Immature natural killer cell (primary cell): ENCODE data around the gene ERFL. TPM values are rescaled to one million over a fixed set of nuclear protein-coding genes. Genes with fewer than 3 reads are reported as not detected.

Experiments
- DNase-seq, 3 donors: peaks; one replicate each; pipeline ENCODE4 v3.0.0; 2022; ENCODE audit warnings: mixed read lengths in 1 of 3
- H3K27ac Mint-ChIP-seq, 6 donors: one replicate each; pipeline ENCODE4 v1.8.0; 2020; ENCODE audit warnings: mixed read lengths in 6 of 6, mild to moderate bottlenecking in 5 of 6, inconsistent platforms in 4 of 6, moderate library complexity in 3 of 6
- H3K27me3 Mint-ChIP-seq, 3 donors: one replicate each; pipeline ENCODE4 v1.8.0; 2020 to 2021; ENCODE audit warnings: low read depth in 3 of 3, mild to moderate bottlenecking in 3 of 3, mixed read lengths in 3 of 3, moderate library complexity in 3 of 3, inconsistent platforms in 1 of 3
- H3K36me3 Mint-ChIP-seq, 3 donors: one replicate each; pipeline ENCODE4 v1.8.0; 2020; ENCODE audit warnings: mixed read lengths in 3 of 3, inconsistent platforms in 2 of 3, mild to moderate bottlenecking in 2 of 3
- H3K4me1 Mint-ChIP-seq, 2 donors: one replicate each; pipeline ENCODE4 v1.8.0; 2020; ENCODE audit warnings: inconsistent platforms in 2 of 2, mild to moderate bottlenecking in 2 of 2, mixed read lengths in 2 of 2, moderate library complexity in 1 of 2
- H3K4me3 Mint-ChIP-seq, 5 donors: one replicate each; pipeline ENCODE4 v1.8.0; 2020; ENCODE audit warnings: mild to moderate bottlenecking in 5 of 5, mixed read lengths in 5 of 5, inconsistent platforms in 3 of 5, moderate library complexity in 3 of 5
- H3K9me3 Mint-ChIP-seq, 6 donors: one replicate each; pipeline ENCODE4 v1.8.0; 2020; ENCODE audit warnings: mild to moderate bottlenecking in 6 of 6, mixed read lengths in 6 of 6, inconsistent platforms in 4 of 6, moderate library complexity in 3 of 6
- polyA plus RNA-seq, 3 donors: library from polyadenylated mRNA; unstranded; fragments of 300-500 nt; fragmentation: Illumina TruSeq; gene quantifications; one replicate each; pipeline ENCODE4 v1.2.3, GENCODE V29; 2021

Gene ERFL
- polyA plus RNA-seq, 3 donors from 2014 or later: 0.11 TPM; not detected in 2

- Mint-ChIP-seq H3K27me3 (peaks cover 16 to 28% (median 21%) of the 10 kb centered on the region in 3 donors), H3K36me3 (no peaks in the 10 kb centered on the region), H3K4me1 (peaks cover 38 to 54% of the 10 kb centered on the region in 2 donors), H3K4me3 (peak overlapping the region in 3 of 5 donors; percentile 19 to 52 (median 28)), H3K27ac (peak overlapping the region; percentile 13 to 92 (median 80)), H3K9me3 (no peaks in the 10 kb centered on the region)
- no peak for DNase-seq
Measured at GRCh38 chr19:41937525-41938468, 9.5 kb upstream of the ERFL start.

DNA sequence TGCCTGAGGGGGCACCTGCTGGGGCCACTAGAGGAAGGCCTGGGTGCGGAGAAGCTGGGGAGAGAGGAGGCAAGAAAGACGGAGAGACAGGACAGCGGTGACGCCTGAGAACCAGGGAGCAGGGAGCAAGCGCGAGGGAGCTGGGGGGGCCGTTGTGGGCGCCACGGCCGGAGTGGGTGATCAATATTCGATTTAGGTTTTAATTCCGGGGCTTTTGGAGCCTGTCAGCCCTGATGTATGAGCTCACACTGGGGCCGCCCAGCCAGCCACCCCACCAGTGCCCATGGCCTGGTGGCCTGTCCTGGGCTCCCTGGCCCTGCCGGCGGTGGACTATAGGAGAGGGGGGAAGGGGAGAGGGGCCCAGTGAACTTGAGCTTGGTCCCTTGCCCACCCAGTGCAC lies 8.7 kb upstream of the ERFL start:
- Mint-ChIP-seq H3K27ac (peak overlapping the region in 5 of 6 donors; percentile 80 to 95 (median 84)), H3K36me3 (no peaks in the 10 kb centered on the region), H3K4me3 (no peak overlapping the region), H3K4me1 (peaks cover 36 to 52% of the 10 kb centered on the region in 2 donors), H3K27me3 (peaks cover 16 to 30% (median 18%) of the 10 kb centered on the region in 3 donors), H3K9me3 (no peaks in the 10 kb centered on the region)
- no peak for DNase-seq

DNA sequence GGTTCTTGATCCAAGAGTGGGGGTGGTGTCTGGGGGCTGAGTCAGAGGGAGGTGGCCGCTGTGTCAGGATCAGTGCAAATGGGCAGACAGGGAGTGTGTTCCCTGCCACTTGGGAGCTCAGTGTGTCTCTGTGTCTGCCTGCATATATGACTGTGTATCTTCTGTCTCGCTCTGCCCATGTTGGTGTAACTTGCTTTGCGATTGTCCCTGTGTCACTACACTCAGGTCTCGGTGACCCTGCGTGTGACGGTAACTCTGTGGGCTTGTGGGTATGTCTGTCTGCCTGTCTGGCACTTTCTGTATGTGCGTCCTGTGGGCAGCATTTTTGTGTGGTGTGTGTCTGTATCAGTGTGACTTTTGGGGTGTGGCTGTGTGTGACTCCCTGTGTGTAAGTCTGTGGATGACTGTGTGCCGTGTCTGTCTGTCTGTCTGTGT lies 8.2 kb upstream of the ERFL start:
- H3K4me3 Mint-ChIP-seq: peak overlapping the region in 3 of 5 donors; percentile 2 to 37 (median 7)
- H3K27ac Mint-ChIP-seq: peak overlapping the region in 5 of 6 donors; percentile 80 to 95 (median 84)
- H3K27me3 Mint-ChIP-seq: peaks cover 15 to 25% (median 15%) of the 10 kb centered on the region in 3 donors
- H3K4me1 Mint-ChIP-seq: peaks cover 32 to 48% of the 10 kb centered on the region in 2 donors
- no peaks in the 10 kb centered on the region for H3K36me3 Mint-ChIP-seq
- H3K9me3 Mint-ChIP-seq: no peaks in the 10 kb centered on the region
- peak; percentile 74 to 82 (median 78) for DNase-seq

DNA sequence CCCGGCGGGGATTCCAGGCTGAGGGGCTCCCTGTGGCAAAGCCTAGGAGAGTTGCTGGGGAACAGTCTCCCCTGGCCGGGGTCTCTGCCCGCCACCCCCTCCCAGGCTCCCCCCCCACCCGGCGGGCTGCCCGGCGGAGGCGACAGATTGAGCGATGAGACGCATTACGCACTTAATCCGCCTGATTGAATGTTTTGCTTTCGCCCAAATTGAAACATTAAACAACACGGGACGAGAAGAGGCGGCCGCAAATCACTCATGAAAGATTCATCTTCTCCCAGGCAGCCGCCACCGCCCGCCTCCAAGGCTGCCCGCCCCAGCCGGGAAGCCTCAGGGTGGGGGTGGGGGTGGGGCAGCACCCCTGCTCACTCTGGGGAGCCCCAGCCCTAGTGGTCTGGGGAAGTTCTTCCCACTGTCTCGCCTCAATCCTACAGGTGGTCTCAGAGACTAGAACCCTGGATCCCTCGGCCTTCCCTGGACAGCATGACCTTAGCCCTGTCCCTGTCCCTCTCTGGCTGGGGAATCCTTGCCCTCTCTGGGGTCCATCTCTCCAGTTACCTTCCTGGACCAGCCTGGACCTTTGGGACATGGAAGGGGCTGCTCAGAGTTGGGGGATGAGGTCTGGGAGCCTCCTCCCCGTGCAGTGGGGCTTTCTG lies 7.6 kb upstream of the ERFL start:
- Mint-ChIP-seq H3K9me3 (no peaks in the 10 kb centered on the region), H3K4me1 (peaks cover 32 to 48% of the 10 kb centered on the region in 2 donors), H3K36me3 (no peaks in the 10 kb centered on the region), H3K4me3 (no peak overlapping the region), H3K27me3 (peaks cover 10 to 23% (median 11%) of the 10 kb centered on the region in 3 donors), H3K27ac (peak overlapping the region in 5 of 6 donors; percentile 80 to 95 (median 91))
- no peak for DNase-seq

DNA sequence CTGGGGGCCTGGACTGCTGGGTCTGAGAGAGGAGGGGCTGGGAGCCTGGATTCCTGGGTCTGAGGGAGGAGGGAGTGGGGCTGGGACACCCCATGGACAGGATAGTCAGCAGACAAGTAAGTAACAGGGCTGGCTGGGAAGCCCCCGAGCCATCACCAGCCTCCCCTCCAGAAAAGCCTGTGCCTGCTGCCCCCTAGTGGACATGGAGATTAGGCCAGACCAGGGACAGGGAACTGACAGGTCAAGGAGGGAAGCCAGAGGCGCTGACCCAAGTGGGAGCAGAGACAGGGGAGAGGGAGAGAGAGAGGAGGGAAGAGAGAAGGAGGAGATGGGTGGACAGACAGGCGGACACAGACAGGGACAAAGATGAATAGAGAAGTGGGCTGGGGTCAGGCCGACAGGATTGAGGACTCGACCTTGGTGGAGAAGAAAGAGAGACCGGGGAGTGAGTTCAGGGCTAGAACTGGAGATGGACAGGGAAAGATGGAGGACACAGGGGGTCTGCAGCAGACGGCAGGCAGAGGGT lies 6.7 kb upstream of the ERFL start:
- Mint-ChIP-seq H3K27me3 (peaks cover 11 to 20% (median 12%) of the 10 kb centered on the region in 3 donors), H3K4me3 (peak overlapping the region in 1 of 5 donors; percentile 19), H3K9me3 (no peaks in the 10 kb centered on the region), H3K36me3 (no peaks in the 10 kb centered on the region), H3K4me1 (peaks cover 38 to 58% of the 10 kb centered on the region in 2 donors), H3K27ac (peak overlapping the region in 5 of 6 donors; percentile 87 to 92 (median 90))
- peak; percentile 80 to 81 (median 80) for DNase-seq

GRCh38 chr19:41933693-41934426 lies 5.6 kb upstream of the ERFL start:
- H3K27ac Mint-ChIP-seq: peak overlapping the region; percentile 31 to 92 (median 86)
- H3K27me3 Mint-ChIP-seq: peaks cover 17 to 20% (median 20%) of the 10 kb centered on the region in 3 donors
- H3K4me1 Mint-ChIP-seq: peaks cover 48 to 69% of the 10 kb centered on the region in 2 donors
- H3K36me3 Mint-ChIP-seq: no peaks in the 10 kb centered on the region
- no peak for DNase-seq
- H3K4me3 Mint-ChIP-seq: no peak overlapping the region
- H3K9me3 Mint-ChIP-seq: no peaks in the 10 kb centered on the region

GRCh38 chr19:41932720-41933332 lies 4.6 kb upstream of the ERFL start:
- DNase-seq: no peak
- peaks cover 51 to 70% of the 10 kb centered on the region in 2 donors for H3K4me1 Mint-ChIP-seq
- no peaks in the 10 kb centered on the region for H3K36me3 Mint-ChIP-seq
- H3K9me3 Mint-ChIP-seq: no peaks in the 10 kb centered on the region
- H3K27ac Mint-ChIP-seq: peak overlapping the region in 3 of 6 donors; percentile 78 to 92 (median 91)
- peak overlapping the region in 1 of 5 donors; percentile 22 for H3K4me3 Mint-ChIP-seq
- peaks cover 19 to 23% (median 23%) of the 10 kb centered on the region in 3 donors for H3K27me3 Mint-ChIP-seq

GRCh38 chr19:41932259-41932719 lies 4.0 kb upstream of the ERFL start:
- Mint-ChIP-seq H3K9me3 (no peaks in the 10 kb centered on the region), H3K27ac (no peak overlapping the region), H3K36me3 (no peaks in the 10 kb centered on the region), H3K4me1 (peaks cover 48 to 64% of the 10 kb centered on the region in 2 donors), H3K4me3 (no peak overlapping the region), H3K27me3 (peaks cover 18 to 23% (median 21%) of the 10 kb centered on the region in 3 donors)
- DNase-seq: no peak

DNA sequence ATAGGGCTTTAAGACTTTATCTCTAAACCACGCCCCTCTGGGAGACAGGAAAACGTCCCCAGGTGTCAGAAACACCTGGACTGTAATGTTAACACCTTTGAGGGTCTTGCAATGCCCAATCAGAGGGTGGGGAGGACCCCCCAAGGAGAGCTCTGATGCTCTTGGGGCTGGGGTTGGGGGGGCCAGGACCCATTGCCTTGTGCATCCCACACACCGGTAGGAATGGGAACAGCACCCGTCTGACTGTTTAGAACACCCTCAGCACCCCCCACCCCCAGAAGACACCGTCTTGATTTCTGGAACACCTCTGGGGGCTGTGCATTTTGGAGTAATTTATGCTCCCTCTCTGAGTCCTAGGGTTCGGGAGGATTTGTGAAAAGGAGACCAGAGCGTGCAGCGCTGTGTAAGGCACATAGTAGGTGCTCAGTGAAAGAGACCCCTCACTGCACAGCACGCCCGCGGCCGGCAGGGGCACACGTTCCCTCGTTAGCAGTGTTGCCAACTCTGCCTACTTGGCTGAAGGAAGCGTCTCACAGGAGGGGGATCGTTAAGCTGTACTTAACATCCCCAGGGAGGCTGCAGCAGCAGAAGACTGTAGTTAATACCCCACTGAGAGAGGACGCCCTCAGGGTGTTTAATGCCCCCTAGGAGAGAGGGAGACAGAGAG lies 2.8 kb upstream of the ERFL start:
- Mint-ChIP-seq H3K4me3 (no peak overlapping the region), H3K27me3 (peaks cover 11 to 17% (median 13%) of the 10 kb centered on the region in 3 donors), H3K9me3 (no peaks in the 10 kb centered on the region), H3K27ac (peak overlapping the region in 4 of 6 donors; percentile 30 to 51 (median 40)), H3K4me1 (peaks cover 41 to 54% of the 10 kb centered on the region in 2 donors), H3K36me3 (no peaks in the 10 kb centered on the region)
- DNase-seq: no peak

- Mint-ChIP-seq H3K27me3 (peaks cover 10 to 17% (median 12%) of the 10 kb centered on the region in 3 donors), H3K4me3 (peak overlapping the region; percentile 48 to 91 (median 55)), H3K27ac (peak overlapping the region in 4 of 6 donors; percentile 4 to 70 (median 29)), H3K9me3 (no peaks in the 10 kb centered on the region), H3K36me3 (no peaks in the 10 kb centered on the region), H3K4me1 (peaks cover 39 to 51% of the 10 kb centered on the region in 2 donors)
- DNase-seq: no peak
Measured at GRCh38 chr19:41930322-41930722, 2.1 kb upstream of the ERFL start.

- Mint-ChIP-seq H3K4me3 (peak overlapping the region; percentile 60 to 94 (median 91)), H3K27ac (peak overlapping the region in 3 of 6 donors; percentile 17 to 82 (median 81)), H3K4me1 (peaks cover 32 to 43% of the 10 kb centered on the region in 2 donors), H3K9me3 (no peaks in the 10 kb centered on the region), H3K36me3 (no peaks in the 10 kb centered on the region), H3K27me3 (peaks cover 8 to 13% (median 10%) of the 10 kb centered on the region in 3 donors)
- DNase-seq: no peak
Measured at GRCh38 chr19:41929536-41930071, 1.4 kb upstream of the ERFL start.
